ENCODE data around the gene MARCHF10.

Gene MARCHF10

GRCh38 chr17:62755141-62755851, 52.8 kb downstream of the MARCHF10 start:
- DNase-seq (ENCODE audit: low read depth in 2 of 2, low spot score in 1 of 2) = no peak

GRCh38 chr17:62754631-62755030, 53.5 kb downstream of the MARCHF10 start:
- no peak for DNase-seq (ENCODE audit: low read depth in 2 of 2, low spot score in 1 of 2)

DNA sequence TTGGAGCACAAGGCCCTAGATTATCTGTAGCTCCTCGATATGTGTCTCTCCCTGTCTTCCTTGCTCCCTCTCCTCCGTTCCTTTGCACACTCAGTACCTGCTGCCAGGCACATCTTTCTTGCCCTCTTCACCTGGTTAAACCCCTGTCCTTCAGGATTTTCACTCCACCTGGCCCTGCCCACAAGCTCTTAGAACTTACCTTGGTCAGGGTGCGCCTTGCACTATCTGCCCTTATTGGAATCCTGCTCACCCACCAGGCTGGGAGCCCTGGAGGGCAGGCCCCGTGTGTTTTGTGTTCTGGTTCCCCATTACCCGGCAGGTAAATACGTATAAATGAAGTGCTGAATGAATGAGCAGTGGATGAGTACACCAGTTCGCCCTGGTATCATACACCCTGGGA, 54.6 kb downstream of the MARCHF10 start:
- DNase-seq (ENCODE audit: low read depth in 2 of 2, low spot score in 1 of 2) = no peak

- no peak for DNase-seq (ENCODE audit: low read depth in 2 of 2, low spot score in 1 of 2)
Measured at GRCh38 chr17:62751060-62751691, 56.9 kb downstream of the MARCHF10 start.

- DNase-seq (ENCODE audit: low read depth in 2 of 2, low spot score in 1 of 2) = no peak
Measured at GRCh38 chr17:62750631-62751051, 57.5 kb downstream of the MARCHF10 start.

GRCh38 chr17:62749926-62750325, 58.2 kb downstream of the MARCHF10 start:
- DNase-seq (ENCODE audit: low read depth in 2 of 2, low spot score in 1 of 2) = no peak

DNA sequence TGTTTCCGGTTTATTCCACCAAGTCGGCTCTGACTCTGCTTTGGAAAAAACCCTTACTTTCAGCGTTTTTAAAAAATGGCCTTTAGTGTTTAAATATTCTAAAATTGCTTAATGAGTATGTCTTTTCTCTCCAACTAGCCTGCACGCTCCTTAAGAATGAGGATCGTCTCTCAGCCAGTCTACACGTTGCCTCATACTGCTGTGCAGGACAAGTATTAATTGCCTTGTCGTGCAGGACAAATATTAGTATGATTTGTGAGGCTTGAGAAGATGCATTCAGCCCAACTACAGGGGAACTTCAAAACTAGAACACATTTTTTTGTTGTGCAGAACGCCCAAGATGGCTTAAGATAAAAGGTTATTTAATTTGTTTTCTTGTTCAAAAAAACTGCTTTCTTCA, 61.2 kb downstream of the MARCHF10 start:
- no peak for DNase-seq (ENCODE audit: low read depth in 2 of 2, low spot score in 1 of 2)

GRCh38 chr17:62745806-62746205, 62.3 kb downstream of the MARCHF10 start:
- DNase-seq (ENCODE audit: low read depth in 2 of 2, low spot score in 1 of 2) = no peak

- DNase-seq (ENCODE audit: low read depth in 2 of 2, low spot score in 1 of 2) = no peak
Measured at GRCh38 chr17:62744259-62744658, 63.9 kb downstream of the MARCHF10 start.

DNA sequence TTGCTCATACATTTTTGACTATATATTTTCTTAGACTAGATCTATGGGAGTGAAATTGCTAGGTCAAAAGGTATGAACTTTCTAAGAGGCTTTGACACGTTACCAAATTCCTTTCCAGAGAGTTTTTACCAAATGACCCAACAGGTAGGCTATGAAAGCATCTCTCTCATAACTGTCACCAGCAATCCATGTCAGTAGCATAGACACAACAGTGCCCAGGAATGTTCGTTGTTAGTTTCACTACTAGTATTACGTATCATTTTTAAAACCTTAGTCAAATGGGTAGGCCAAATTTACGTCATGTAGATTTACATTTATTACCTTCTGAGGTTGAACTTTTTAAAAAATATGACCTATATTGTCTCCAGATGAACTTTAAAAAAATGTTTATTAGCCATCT, 66.8 kb downstream of the MARCHF10 start:
- DNase-seq (ENCODE audit: low read depth in 2 of 2, low spot score in 1 of 2) = no peak

GRCh38 chr17:62739645-62740388, 68.3 kb downstream of the MARCHF10 start:
- DNase-seq (ENCODE audit: low read depth in 2 of 2, low spot score in 1 of 2) = no peak

GRCh38 chr17:62738281-62738680, 69.8 kb downstream of the MARCHF10 start:
- no peak for DNase-seq (ENCODE audit: low read depth in 2 of 2, low spot score in 1 of 2)

DNA sequence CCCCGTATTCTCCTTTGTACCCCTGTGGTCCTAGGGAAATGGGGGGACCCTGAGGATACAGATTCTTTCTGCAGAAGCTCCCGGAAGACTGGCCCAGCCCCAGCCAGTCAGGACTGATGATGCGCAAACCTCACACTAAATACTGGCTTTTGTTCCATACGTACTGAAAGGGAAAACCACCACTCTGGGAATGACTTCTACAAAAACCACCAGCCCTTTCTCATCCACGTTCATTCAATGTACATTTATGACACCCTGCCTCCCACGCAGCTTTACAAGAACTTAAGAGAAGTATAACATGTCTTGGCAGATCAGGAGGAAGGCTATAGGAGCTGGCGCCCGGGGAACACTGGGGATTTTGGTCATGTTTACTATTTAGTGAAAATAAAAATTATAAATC, 70.6 kb downstream of the MARCHF10 start:
- DNase-seq (ENCODE audit: low read depth in 2 of 2, low spot score in 1 of 2) = no peak

DNA sequence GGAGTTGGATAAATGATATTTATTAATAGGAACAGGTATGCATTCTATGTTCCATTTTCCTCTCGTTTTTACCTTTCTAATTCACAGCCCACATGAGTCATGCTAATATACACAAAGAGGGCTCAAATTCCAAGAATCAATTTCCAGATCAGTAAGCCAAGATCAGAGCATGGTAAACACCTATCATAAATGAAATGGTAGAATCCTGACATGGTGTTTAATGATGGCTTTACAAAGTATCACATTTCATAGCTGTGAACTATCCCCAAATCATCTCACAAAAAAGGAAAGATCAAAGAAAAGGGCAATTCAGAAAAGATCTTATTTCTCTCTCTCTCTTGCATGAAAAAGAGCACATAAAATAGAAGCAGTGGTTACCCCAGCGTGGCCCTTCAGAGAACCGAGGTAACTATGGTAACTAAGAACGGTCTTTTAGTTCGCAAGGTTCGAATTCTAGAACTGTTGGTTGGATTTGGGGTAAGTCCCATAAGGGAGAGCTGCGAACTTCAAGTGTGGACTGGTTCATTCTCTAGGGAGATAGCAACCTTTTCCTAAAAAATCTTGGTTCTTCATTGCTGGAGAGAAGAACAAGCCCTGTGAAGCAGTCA, 73.0 kb downstream of the MARCHF10 start:
- no peak for DNase-seq (ENCODE audit: low read depth in 2 of 2, low spot score in 1 of 2)

DNA sequence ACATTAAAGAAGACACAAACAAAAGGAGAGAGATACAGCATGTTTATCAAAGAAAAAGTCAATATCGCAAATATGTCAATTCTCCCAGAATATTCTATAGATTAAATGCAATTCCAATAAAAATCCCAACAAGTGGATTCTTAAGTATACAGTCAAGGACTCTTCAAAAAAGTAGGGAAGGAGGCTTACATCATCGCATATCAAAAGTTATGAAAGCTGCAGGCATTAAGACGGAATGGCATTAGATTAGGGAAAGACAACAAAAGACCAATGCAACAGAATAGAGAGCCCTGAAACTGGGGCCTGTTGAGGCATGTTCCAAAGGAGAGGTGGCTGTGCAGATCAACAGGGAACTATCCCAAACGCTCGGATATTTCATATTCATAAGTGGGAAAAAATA, 76.0 kb downstream of the MARCHF10 start:
- DNase-seq (ENCODE audit: low read depth in 2 of 2, low spot score in 1 of 2) = no peak

DNA sequence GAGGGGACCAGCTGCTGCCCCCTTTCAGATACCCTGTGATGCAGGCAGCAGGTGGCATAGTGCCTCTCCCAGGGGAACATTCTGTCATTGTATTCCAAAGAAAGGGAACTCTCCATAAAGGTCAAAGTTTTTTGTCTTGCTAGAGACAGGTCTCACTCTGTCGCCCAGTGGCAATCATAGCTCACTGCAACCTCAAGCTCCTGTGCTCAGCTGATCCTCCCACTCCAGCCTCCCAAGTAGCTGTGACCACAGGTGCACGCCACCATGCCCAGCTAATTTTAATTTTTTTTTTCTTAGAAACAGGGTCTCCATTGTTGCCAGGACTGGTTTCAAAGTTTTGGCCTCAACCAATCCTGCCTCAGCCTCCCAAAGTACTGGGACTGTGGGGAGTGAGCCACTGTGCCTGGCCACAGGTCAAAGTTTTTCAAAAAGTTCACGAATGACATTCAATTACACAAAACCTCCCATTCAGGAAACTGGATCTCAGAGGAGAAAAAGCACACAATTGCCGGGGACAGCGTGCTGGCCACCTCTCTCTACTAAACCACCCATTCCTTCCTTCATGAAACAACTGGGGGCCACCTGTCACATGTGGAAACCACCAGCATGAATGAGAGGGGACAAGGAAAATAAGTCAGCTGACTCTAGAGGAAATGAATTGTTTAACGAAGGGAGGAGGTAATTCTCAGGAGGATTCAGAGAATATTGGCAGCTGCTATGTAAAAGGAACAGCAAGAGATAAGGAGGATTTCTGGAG, 80.0 kb downstream of the MARCHF10 start:
- DNase-seq (ENCODE audit: low read depth in 2 of 2, low spot score in 1 of 2) = no peak

DNA sequence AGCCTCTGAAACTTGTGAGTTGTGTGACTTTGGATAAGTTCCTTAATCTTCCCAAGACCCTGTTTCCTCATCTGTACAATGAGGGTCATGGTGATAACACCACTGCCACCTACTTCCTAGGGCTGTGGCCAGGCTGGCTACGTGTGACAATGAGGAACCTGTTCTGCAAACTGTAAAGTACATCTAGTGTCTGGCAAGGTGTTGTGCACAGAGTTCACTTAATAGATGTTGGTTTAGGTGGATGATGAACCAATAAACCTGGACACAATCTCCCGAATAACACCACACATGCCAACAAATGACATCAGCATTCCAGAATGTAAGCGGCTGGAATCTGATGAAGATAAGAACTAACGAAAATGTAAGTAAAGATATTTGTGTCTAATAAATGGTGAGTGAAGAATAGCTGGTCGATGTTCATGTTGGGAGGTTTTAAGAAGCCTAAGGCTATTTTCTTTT, 82.3 kb downstream of the MARCHF10 start:
- DNase-seq (ENCODE audit: low read depth in 2 of 2, low spot score in 1 of 2) = no peak

- peak; percentile 35 to 38 for DNase-seq (ENCODE audit: low read depth in 2 of 2, low spot score in 1 of 2)
Measured at GRCh38 chr17:62724398-62725146, 83.5 kb downstream of the MARCHF10 start.

DNA sequence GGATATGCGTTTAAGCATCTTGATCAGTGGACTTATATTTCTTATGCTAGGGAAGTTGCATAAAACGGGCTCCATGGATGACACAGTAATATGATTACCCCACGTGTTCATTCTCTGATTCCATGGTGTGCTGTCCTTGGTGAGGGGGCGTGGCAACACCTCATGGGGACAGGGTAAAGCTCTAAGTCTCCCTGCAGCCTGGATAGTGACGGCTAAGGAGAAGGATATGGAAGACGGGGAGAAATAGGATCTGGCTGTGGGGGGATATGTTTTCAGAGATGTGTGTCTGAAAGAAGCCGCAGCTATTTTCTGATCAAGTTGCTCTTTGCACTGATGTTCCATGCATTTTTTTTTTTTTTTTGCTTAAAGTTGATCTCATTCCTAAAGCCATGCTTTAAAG, 84.3 kb downstream of the MARCHF10 start:
- DNase-seq (ENCODE audit: low read depth in 2 of 2, low spot score in 1 of 2) = no peak

DNA sequence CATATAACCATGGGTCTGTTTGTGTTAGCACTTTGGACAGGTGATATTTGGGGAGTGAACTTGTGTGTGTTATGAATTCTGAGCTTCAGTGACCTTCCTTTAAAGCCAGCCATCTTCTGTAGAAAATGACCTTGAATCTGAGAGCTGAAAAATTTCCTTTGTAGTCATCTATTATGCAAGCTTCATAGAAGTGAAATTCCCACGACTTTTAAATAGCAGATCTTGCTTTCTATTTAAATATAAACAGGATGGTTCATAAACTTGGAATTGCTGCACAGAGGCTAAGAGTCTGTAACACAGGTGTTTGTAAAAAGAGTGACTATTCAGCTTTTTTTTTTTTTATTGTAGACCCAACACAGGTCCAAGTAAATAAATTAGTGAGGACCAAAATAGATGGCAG, 85.5 kb downstream of the MARCHF10 start:
- DNase-seq (ENCODE audit: low read depth in 2 of 2, low spot score in 1 of 2) = no peak
